Ovary (tissue), 3 donors: Measurements from ENCODE around the gene PTPRK.

Experiments
- CTCF ChIP-seq, 3 donors: fragments of 450-650 bp in 2 of 3; fragments of 200-600 bp in 1 of 3; IDR thresholded peaks; one replicate each; pipeline versions ENCODE4 v1.5.1 to v1.8.0; 2016 to 2022; ENCODE audit warnings: antibody characterized with exemption in 3 of 3, mild to moderate bottlenecking in 1 of 3
- EP300 ChIP-seq: sonication (generic); formaldehyde crosslinking; IDR thresholded peaks from one replicate; pipeline ENCODE4 v1.6.1; 2017; ENCODE audit warnings: antibody characterized with exemption
- POLR2A ChIP-seq: fragments of 450-650 bp; IDR thresholded peaks from one replicate; pipeline ENCODE4 v1.6.1; 2017; ENCODE audit warnings: antibody characterized with exemption, mild to moderate bottlenecking, moderate library complexity
- donor health status: DM: no; HTN: no; CAD: no.

- no peak for TF ChIP-seq POLR2A
- TF ChIP-seq CTCF (IDR thresholded peaks at IDR 0.05): no peak
- no peak for TF ChIP-seq EP300
Measured at GRCh38 chr6:128167552-128167951, 352.8 kb downstream of the PTPRK start.
